NCI-H1092 (cell line): ENCODE results near the gene ATXN1.
"Not testable (repeated sequence)": the region's sequence is repeated elsewhere in the genome, so short reads cannot be mapped to it uniquely, and the experiment has no call there.

Experiments
- DNase-seq: peaks from one replicate; lab custom pipeline; 2025; lab: John Stamatoyannopoulos, UW

The ATXN1 gene

GRCh38 chr6:16760516-16761470 is at the start of gene ATXN1:
TSS of gene ATXN1 (minus strand) at chr6:16761460.
- DNase-seq: no peak

GRCh38 chr6:16810411-16810810 is 49.2 kb upstream of the ATXN1 start:
- DNase-seq: no peak

GRCh38 chr6:16809753-16810358 is 48.6 kb upstream of the ATXN1 start:
- DNase-seq: no peak

- no peak for DNase-seq
Observed at GRCh38 chr6:16807956-16808355, 46.7 kb upstream of the ATXN1 start.

- DNase-seq: no peak
Observed at GRCh38 chr6:16806363-16806762, 45.1 kb upstream of the ATXN1 start.

- DNase-seq: no peak
Observed at GRCh38 chr6:16805243-16805950, 44.1 kb upstream of the ATXN1 start.

- no peak for DNase-seq
Observed at GRCh38 chr6:16804546-16805242, 43.4 kb upstream of the ATXN1 start.

GRCh38 chr6:16803294-16804200 is 42.3 kb upstream of the ATXN1 start:
- DNase-seq: no peak

GRCh38 chr6:16802071-16802470 is 40.8 kb upstream of the ATXN1 start:
- no peak for DNase-seq

GRCh38 chr6:16800942-16801341 is 39.7 kb upstream of the ATXN1 start:
- no peak for DNase-seq

GRCh38 chr6:16800341-16800740 is 39.1 kb upstream of the ATXN1 start:
- DNase-seq: no peak

GRCh38 chr6:16799279-16800193 is 38.3 kb upstream of the ATXN1 start:
- no peak for DNase-seq

- no peak for DNase-seq
Observed at GRCh38 chr6:16793828-16794412, 32.7 kb upstream of the ATXN1 start.

GRCh38 chr6:16789329-16790038 is 28.2 kb upstream of the ATXN1 start:
- DNase-seq: no peak

- DNase-seq: no peak
Observed at GRCh38 chr6:16787128-16787682, 25.9 kb upstream of the ATXN1 start.

- no peak for DNase-seq
Observed at GRCh38 chr6:16785496-16785895, 24.2 kb upstream of the ATXN1 start.

GRCh38 chr6:16784957-16785356 is 23.7 kb upstream of the ATXN1 start:
- not testable (repeated sequence) for DNase-seq

GRCh38 chr6:16783952-16784565 is 22.8 kb upstream of the ATXN1 start:
- no peak for DNase-seq
